ENCODE data around the gene CCNY.
"Not testable (repeated sequence)": the region's sequence is repeated elsewhere in the genome, so short reads cannot be mapped to it uniquely, and the experiment has no call there.

Gene CCNY

GRCh38 chr10:35517431-35518181, 181.3 kb downstream of the CCNY start:
- DNase-seq (ENCODE audit: low read depth in 2 of 2), result no peak

GRCh38 chr10:35518187-35518586, 181.9 kb downstream of the CCNY start:
- DNase-seq (ENCODE audit: low read depth in 2 of 2), result not testable (repeated sequence)

- no peak for DNase-seq (ENCODE audit: low read depth in 2 of 2)
Measured at GRCh38 chr10:35520996-35521395, 184.7 kb downstream of the CCNY start.

- DNase-seq (ENCODE audit: low read depth in 2 of 2), result no peak
Measured at GRCh38 chr10:35523670-35524225, 187.4 kb downstream of the CCNY start.

- DNase-seq (ENCODE audit: low read depth in 2 of 2), result no peak
Measured at GRCh38 chr10:35526746-35527145, 190.4 kb downstream of the CCNY start.

GRCh38 chr10:35532141-35532540, 195.8 kb downstream of the CCNY start:
- DNase-seq (ENCODE audit: low read depth in 2 of 2), result no peak

- DNase-seq (ENCODE audit: low read depth in 2 of 2), result no peak
Measured at GRCh38 chr10:35533565-35533964, 197.3 kb downstream of the CCNY start.

GRCh38 chr10:35535136-35535535, 198.8 kb downstream of the CCNY start:
- no peak for DNase-seq (ENCODE audit: low read depth in 2 of 2)

GRCh38 chr10:35536789-35537188, 200.5 kb downstream of the CCNY start:
- no peak for DNase-seq (ENCODE audit: low read depth in 2 of 2)

- not testable (repeated sequence) for DNase-seq (ENCODE audit: low read depth in 2 of 2)
Measured at GRCh38 chr10:35537925-35538324, 201.6 kb downstream of the CCNY start.

GRCh38 chr10:35540296-35541164, 204.2 kb downstream of the CCNY start:
- no peak for DNase-seq (ENCODE audit: low read depth in 2 of 2)

- DNase-seq (ENCODE audit: low read depth in 2 of 2), result no peak
Measured at GRCh38 chr10:35541720-35542119, 205.4 kb downstream of the CCNY start.

GRCh38 chr10:35542303-35542702, 206.0 kb downstream of the CCNY start:
- no peak for DNase-seq (ENCODE audit: low read depth in 2 of 2)

- no peak for DNase-seq (ENCODE audit: low read depth in 2 of 2)
Measured at GRCh38 chr10:35545079-35545657, 208.9 kb downstream of the CCNY start.

- DNase-seq (ENCODE audit: low read depth in 2 of 2), result no peak
Measured at GRCh38 chr10:35545878-35546590, 209.7 kb downstream of the CCNY start.

- no peak for DNase-seq (ENCODE audit: low read depth in 2 of 2)
Measured at GRCh38 chr10:35546824-35547225, 210.5 kb downstream of the CCNY start.

GRCh38 chr10:35552650-35553342, 216.5 kb downstream of the CCNY start:
- DNase-seq (ENCODE audit: low read depth in 2 of 2), result no peak

GRCh38 chr10:35554036-35554435, 217.7 kb downstream of the CCNY start:
- no peak for DNase-seq (ENCODE audit: low read depth in 2 of 2)

GRCh38 chr10:35554461-35555056, 218.2 kb downstream of the CCNY start:
- no peak for DNase-seq (ENCODE audit: low read depth in 2 of 2)

Measured in stimulated activated CD4-positive, alpha-beta T cell treated with anti-CD3 and anti-CD28 coated beads, Interleukin-1b, Interleukin-23, amount 100 ng/mL, for 4 hours (primary cell).